ENCODE results near the gene NSMCE1.
"Not testable (repeated sequence)": the region's sequence is repeated elsewhere in the genome, so short reads cannot be mapped to it uniquely, and the experiment has no call there.

The NSMCE1 gene

DNA sequence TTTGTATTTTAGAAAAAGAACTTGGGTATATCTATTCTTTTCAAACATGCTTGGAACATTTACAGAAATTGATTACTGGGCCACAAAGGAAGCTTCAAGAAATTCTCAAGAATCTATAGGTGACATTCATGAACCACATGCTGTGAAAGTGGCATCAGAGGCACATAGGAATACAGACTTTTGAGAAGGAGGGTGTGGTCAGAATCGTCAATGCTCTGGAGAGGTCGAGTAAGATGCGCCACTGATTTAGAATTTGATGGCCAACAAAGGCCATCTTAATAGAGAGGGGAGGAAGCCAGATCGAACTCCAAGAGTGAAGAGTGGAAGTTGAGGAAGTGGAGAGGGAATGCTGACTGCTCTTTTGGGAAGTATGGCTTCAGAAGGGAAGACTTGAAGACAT, 3.5 kb upstream of the NSMCE1 start:
- in situ Hi-C loops (cut with MboI; ENCODE audit: low sequenced_read_pairs, unreplicated experiment) = no loop called here
- DNase-seq (ENCODE audit: low spot score) = no peak
- no peak for TF ChIP-seq CTCF (IDR thresholded peaks at IDR 0.05; ENCODE audit: borderline replicate concordance, control extremely low read depth, extremely low read depth, insufficient read depth, missing control alignments)

GRCh38 chr16:27270349-27270748, 1.8 kb upstream of the NSMCE1 start:
- no peak for DNase-seq (ENCODE audit: low spot score)
- no peak for TF ChIP-seq CTCF (IDR thresholded peaks at IDR 0.05; ENCODE audit: borderline replicate concordance, control extremely low read depth, extremely low read depth, insufficient read depth, missing control alignments)
- in situ Hi-C loops (cut with MboI; ENCODE audit: low sequenced_read_pairs, unreplicated experiment) = no loop called here

DNA sequence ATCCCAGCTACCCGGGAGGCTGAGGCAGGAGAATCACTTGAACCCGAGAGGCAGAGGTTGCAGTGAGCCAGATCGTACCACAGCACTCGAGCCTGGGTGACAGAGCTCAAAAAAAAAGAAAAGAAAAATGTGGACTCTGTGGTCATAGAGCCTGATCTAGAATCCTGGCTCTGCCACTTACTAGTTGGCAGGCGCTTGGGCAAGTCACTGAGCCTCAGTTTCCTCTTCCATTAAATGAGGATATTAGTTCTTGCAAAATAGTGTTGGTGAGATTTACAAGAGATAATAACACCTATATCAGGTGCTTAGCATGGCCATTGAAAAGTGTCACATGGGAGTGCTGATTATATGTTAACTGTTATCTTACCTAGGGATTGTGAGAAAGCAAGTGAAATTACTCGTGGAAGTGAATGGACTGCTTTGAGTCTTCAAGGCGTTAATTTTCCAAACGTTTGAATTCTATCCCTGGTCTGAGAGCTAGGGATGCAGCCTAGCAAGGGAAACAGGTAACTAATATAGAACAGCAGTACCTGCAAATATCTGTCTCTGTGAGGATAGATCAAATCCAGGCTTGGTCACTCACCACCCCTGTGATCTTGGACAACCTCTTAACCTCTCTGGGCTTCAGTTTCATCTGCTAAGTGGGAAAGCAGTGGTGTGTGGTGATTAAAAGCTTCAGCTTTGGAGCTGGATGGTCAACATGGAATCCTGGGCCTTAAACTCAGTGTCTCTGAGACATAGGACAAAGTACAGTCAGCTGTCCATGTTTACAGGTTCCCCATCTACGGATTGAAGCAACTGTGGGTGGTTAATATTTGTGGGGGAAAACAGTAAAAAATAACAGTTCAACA, 953 bp upstream of the NSMCE1 start:
- no peak for DNase-seq (ENCODE audit: low spot score)
- TF ChIP-seq CTCF (IDR thresholded peaks at IDR 0.05; ENCODE audit: borderline replicate concordance, control extremely low read depth, extremely low read depth, insufficient read depth, missing control alignments) = no peak
- in situ Hi-C loops (cut with MboI; ENCODE audit: low sequenced_read_pairs, unreplicated experiment) = no loop called here

GRCh38 chr16:27267037-27267677, 1.4 kb downstream of the NSMCE1 start:
- no peak for TF ChIP-seq CTCF (IDR thresholded peaks at IDR 0.05; ENCODE audit: borderline replicate concordance, control extremely low read depth, extremely low read depth, insufficient read depth, missing control alignments)
- DNase-seq (ENCODE audit: low spot score) = no peak
- in situ Hi-C loops (cut with MboI; ENCODE audit: low sequenced_read_pairs, unreplicated experiment) = no loop called here

DNA sequence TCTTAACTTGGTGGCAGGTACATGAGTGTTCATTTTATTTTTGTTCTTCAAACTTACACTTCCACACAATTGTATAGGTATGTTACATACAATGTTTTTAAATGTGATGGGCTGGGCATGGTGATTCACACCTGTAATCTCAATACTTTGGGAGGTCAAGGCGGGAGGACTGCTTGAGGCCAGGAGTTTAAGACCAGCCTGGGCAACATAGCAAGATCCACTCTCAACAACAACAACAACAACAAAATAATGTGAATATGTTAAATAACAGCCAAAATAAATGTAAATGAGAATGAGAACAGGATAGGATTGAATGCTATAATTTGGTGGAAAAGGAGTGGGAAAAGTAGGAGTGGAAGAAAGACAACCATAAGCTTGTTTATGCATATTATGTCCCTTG, 2.6 kb downstream of the NSMCE1 start:
- no peak for TF ChIP-seq CTCF (IDR thresholded peaks at IDR 0.05; ENCODE audit: borderline replicate concordance, control extremely low read depth, extremely low read depth, insufficient read depth, missing control alignments)
- DNase-seq (ENCODE audit: low spot score) = no peak
- in situ Hi-C loops (cut with MboI; ENCODE audit: low sequenced_read_pairs, unreplicated experiment) = no loop called here

- TF ChIP-seq CTCF (IDR thresholded peaks at IDR 0.05; ENCODE audit: borderline replicate concordance, control extremely low read depth, extremely low read depth, insufficient read depth, missing control alignments) = no peak
- DNase-seq (ENCODE audit: low spot score) = no peak
- in situ Hi-C loops (cut with MboI; ENCODE audit: low sequenced_read_pairs, unreplicated experiment) = no loop called here
Observed at GRCh38 chr16:27264151-27264550, 4.4 kb downstream of the NSMCE1 start.

DNA sequence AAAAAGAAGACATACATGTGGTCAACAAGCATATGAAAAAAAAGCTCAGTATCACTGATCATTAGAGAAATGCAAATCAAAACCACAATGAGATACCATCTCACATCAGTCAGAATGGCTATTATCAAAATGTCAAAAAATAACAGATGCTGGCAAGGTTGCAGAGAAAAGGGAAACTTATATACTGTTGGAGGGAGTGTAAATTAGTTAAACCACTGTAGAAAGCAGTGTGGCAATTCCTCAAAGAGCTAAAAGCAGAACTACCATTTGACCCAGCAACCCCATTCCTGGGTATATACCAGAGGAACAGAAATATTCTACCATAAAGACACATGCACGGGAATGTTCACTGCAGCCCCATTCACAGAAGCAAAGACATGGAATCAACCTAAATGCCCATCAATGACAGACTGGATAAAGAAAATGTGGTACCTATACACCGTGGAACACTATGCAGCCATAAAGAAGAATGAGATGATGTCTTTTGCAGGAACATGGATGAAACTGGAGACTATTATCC, 5.6 kb downstream of the NSMCE1 start:
- in situ Hi-C loops (cut with MboI; ENCODE audit: low sequenced_read_pairs, unreplicated experiment); DNase-seq (ENCODE audit: low spot score): not testable (repeated sequence)

All from GM13976 (cell line).